NCI-H1930 (cell line): ENCODE measurements around the gene UNCX.

Experiments
- DNase-seq, 2 experiments: peaks; one replicate each; lab custom pipeline; 2025; lab: John Stamatoyannopoulos, UW

UNCX gene

DNA sequence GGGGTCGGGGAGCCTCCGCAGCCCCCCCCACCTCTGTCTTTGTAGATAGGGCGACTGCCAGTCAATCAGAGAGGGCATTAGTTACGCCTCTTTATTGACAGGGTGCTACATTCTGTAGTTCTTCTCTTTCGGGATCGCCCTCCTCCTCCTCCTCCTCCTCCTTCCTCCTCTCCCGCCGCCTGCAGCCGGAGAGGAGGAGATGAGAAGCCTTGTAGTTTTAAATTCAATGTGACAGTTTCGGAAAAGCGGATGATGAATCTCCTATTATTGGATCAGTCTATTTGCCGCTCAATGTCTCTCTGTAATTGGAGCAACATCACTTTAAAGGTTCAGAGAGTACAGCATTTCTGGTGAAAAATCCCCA, 587 bp upstream of the UNCX start:
- no peak for DNase-seq

DNA sequence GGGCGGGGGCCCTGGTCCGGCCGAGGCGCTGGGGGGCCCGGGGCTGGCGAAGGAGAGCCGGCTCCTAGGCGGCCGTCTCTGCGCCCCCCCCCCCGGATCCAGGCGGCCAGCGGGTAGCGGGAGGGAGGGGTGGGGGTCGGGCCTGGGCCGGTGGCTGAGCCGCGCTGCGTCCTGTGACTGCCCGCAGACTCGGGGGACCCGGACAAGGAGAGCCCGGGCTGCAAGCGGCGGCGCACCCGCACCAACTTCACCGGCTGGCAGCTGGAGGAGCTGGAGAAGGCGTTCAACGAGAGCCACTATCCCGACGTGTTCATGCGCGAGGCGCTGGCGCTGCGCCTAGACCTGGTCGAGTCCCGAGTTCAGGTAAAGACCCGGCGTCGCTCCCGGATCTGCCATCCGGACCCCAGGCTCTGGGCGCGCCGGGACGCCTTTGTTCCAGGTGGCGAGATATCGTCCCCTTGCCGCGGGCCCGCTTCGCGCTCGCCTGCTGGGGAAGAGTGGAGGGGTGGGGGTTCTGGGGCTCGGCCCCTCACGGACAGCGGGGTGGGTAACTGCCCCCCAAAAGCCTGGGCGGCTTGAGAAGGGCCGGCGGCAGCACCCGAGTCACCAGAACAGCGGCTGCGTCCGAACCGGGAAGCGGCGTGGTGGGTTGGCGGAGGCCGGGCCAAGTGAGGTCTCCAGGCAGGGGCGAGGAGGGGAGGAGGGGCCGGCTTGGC, 819 bp downstream of the UNCX start:
- no peak for DNase-seq

DNA sequence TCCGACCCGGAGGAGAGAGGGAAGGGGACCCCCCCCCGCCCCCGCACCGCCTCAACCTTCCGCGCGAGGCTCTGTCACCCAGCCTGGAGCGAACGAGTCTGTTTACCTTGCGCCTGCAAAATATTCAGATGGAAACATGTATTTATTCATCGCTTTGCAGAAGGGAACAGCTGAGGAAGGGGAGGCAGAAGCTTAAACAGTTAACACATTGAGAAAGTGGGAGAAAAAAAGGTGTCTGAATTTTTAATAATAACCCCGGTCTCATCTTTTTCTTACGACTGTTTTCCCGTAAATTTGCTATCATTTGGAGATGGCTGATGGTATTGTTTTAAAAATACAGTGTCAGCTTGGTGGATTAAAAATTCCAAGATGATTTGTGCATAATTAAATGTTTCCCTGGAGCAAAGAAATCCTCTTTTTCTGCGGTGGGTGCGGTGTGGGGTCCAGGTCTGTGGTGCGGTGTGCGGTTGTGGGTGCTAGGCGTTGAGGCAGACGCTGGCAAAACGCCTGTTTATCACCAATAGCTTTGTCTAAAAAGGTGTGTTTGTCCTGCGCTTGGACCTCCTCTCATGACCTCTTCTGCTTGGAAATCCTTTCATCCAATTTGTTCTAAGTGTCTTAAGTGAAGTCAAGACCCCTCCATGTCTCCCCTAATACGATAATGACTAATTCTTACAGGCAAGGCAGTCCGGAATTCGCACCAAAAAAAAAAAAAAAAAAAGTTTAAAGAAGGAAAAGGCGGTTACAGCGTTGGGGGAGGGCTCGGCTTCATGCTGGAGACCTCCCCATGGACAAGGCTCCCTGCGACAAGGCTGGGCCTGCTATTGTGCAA, 1.6 kb downstream of the UNCX start:
- DNase-seq: no peak

DNA sequence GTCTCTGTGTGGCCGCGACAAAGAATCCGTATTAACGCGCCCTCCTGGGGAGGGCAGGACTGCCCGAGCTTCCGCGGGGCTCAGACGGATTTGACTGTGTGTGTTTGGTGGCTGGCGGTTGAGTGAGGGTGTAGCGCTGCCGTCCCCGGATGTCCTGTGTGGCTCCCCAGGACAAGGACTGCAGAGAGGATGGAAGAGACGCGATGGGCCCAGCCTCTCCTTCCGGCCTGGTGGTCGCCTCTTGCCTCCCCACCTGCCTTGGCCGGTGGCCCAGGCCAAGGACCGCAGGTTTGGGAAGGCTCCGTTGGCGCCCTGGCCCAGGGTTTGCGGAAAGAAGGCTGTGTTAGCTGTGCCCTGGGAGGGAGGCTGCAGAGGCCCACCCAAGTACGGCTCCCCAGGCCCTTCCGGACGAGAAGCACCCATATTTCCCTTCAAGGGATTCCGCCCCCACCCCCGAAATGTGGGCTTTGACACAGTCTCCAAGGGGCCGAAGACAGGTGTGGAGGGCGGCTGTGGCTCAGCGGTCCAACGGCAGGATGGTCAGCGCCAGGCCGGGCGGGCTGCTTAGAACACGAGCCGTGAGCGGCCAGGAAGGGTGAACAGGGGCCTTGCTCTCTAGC, 2.3 kb downstream of the UNCX start:
- DNase-seq: no peak

DNA sequence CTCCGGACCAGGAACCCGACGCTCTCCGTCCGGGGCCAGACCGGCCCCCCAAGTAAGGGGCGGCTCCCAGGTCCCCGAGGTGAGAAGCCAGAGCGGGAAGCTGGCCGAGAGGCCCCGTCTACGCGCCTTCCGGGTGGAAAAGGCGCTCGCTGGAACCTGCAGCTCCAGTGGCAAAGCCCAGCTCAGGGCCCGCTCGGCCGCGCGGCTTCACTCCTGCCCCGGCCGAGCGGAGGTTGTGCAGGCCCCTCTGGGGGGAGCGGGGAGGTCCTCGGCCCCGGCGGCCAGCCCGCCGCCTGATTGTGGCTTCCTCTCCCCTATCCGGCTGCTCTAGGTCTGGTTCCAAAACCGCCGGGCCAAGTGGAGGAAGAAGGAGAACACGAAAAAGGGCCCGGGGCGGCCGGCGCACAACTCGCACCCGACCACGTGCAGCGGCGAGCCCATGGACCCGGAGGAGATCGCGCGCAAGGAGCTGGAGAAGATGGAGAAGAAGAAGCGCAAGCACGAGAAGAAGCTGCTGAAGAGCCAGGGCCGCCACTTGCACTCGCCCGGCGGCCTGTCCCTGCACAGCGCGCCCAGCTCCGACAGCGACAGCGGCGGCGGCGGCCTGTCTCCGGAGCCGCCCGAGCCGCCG, 2.9 kb downstream of the UNCX start:
- DNase-seq: no peak

DNA sequence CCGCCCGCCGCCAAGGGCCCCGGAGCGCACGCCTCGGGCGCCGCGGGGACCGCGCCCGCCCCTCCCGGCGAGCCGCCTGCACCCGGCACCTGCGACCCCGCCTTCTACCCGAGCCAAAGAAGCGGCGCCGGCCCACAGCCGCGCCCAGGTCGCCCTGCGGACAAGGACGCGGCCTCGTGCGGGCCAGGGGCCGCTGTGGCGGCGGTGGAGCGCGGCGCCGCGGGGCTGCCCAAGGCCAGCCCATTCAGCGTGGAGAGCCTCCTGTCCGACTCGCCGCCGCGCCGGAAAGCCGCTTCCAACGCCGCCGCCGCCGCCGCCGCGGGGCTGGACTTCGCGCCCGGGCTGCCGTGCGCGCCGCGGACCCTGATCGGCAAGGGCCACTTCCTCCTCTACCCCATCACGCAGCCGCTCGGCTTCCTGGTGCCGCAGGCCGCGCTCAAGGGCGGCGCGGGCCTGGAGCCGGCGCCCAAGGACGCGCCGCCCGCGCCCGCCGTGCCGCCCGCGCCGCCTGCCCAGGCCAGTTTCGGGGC, 3.5 kb downstream of the UNCX start:
- no peak for DNase-seq

DNA sequence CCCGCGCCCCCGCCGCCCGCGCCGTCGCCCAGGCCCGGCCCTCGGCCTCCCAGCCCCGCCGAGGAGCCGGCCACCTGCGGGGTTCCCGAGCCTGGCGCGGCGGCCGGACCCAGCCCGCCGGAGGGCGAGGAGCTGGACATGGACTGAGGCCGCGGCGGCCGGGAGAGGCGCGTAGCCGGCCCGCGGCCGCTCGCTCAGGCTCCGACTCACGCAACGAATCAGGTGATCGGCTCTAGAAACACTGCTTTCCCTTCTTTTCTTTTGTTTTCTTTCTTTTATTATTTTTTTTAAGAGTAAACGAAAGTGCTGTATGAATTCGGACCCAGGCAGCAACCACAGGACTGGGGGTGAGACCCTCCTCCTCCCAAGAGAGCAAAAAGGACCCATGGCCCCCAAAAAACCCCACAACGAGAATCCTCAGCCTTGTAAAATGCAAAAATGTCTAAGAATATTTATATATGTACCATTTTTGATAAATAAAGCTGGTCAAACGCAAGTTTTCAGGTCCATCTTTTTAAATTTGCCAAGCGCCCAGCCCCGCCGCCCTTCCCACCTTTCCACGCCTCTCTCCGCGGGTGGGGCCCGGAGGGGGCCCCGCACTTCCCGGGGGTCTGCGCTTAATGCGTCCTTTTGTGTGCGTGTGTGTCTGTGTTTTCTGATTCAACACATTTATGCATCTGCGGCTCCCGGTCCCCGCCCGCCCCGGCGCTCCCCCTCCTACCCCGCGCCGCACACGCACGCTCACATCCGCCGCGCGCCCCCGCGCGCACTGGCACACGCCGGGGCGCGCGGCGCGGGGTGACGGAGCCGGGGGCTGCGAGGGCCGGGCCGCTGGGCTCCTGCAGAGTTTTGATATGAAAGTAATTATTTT, 4.4 kb downstream of the UNCX start:
- DNase-seq: no peak

DNA sequence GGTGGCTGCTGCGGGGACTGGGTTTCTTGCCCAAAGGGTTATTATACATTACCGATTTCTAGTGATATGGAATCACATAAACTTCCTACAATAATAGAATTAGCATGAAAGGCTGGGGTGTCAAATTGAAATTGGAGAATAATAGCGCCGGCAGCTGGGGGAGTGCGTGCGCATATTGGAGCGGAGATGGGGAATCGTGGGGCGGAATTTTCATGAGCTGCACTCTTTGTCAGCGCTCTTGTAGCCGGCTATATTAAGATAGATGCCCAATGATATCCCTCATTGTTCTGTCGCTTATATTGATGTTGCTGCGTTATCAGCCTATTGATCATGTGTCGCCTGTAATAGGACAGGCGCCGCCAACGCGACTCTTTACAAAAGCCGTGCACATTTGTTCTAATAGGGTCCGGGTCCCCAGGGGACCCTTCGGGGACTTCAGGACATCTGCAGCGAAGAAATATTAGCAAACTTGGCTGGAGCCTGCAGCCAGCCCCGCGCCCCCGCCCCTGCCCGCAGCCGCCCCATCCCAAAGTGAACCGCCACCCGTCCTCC, 5.1 kb downstream of the UNCX start:
- no peak for DNase-seq

DNA sequence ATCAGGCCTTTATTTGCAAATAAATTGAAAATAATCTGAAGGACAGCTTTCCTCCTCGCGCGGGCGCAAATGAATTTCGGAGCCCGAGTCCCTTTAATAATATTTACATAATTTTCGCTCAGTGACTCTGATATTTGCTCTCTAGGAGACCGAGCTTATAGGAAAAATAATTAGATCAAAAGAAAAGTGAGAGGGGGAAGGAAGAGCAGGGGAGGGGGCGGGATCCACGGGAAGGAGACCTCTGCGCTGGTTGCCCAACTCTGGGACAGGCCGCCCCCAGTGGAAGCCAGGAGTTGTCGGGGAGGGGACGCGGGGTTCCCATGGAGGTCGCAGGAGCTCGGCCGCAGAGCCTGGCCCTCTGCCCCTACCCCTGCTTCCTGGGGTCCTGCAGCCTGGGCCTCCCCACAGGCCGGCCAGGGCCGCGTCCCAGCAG, 5.8 kb downstream of the UNCX start:
- no peak for DNase-seq

DNA sequence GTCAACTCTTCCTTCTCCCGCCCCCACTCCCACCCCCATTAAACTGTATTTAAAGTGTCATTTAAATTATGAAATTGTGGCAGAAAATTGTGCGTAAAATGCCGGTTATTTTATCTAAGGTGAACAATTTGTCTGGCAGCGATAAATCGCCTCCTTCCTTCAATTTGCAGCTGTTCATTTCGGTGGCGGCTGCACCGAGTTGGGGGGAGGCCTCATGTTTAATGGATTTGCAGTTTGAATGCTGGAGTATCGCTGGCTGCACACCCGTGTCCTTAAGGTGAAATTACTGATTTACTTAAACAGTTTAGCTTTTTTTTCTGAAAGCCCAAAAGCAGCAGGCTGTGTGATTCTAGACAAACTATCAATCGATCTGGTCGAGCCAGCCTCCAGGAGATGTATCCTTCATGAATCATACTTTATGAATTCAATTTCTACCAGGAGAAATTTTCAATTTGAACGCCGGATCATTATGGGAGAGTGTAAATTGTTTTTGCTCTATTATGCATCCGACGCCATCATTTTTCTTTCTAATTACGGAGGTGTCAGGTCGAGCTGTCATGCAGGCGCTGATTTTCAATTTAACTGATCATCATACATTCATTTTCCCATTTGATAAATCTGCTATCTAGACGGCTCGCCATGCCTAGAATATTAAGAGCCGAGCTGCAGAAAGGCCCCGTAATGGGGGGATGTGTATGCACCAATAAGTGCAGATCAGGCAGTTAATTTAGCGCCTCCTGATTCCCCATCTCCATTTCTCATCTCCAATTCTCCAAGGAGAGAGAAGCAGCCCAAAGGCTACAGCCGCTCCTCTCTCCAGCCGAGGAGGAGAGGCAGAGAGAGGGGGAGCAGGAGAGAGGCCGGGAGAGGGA, 6.5 kb downstream of the UNCX start:
- DNase-seq: no peak

DNA sequence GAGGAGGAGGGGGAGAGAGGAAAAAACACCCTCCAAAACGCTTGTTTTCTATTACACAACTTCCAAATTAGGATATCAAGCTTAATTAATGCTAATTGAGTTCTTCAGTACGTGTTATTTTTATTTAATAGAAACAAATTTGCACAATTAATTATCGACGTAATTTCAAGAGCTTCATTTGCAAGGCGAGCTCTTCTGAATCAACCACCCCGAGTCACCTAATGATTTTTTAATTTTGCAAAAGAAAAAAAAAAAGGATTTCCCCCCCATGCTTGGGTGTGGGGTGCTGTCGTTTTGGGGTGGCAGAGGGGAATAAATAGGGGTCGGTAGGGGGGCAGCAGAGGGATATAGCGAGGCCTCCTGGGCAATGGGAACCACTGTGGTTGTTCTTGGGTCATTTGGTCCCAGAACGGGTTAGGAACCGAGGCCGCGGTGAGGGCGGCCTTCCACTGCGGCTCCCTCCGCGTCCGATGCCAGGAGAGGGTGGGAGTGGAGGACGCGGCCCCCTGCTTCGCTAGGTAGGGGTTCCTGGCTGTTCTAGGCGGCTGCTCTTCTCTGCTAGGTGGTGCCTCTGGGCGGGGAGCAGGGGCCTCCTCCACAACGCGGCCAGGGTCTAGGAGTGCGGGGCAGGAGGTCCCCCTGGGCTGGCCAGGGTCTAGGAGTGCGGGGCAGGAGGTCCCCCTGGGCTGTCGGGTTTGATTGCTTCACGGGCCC, 7.3 kb downstream of the UNCX start:
- no peak for DNase-seq

DNA sequence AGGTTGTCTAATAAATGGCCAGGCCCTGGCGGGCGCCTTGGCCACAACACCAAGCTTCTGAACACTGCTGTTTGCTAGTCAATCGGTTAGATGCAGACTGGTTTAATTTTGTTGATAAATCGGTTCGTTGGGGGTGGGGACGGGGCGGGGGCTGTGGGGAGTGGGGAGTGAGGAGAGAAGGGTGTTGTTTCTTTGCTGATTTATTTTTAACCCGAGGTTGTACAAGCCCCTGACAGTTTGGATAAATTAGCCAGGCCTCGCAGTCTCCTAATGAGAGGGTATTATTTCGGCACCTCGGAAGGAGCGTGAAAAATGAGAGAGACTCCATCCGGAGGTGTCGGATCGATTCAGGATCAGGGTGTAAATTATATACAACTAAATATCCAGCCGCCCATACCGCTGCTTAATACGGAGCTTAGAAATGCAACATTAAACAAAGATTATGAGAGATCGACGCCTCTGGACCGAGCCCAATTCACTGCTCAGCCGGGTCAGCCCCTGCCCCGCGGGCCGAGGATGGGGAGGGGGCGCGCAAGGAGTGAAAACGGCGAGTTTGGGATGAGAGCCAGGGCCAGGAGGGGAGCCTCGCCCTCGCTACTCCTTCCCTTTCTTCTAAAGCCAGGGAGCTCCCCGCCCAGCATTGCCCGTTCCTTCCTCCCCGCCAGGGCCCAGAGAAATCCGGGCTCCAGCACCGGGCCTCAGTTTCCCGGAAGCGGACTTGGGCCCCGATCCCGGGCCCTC, 8.0 kb downstream of the UNCX start:
- no peak for DNase-seq

DNA sequence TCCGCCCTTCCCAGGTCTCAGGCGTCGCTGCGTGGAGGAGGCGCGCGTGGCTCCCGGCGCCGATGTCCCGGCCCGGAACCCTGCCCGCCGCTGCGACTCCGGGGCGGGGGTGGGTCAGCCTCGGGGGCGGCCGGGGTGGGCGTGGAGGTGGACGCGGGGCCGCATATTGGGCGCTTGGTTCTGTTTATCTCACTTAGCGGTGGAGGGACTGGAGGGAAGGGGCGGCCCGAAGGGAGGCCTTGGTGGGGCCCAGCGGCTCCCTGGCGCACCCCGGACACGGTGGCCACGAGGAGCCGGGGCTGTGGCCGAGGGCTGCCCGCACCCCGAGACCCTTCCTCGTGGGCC, 8.6 kb downstream of the UNCX start:
- no peak for DNase-seq

DNA sequence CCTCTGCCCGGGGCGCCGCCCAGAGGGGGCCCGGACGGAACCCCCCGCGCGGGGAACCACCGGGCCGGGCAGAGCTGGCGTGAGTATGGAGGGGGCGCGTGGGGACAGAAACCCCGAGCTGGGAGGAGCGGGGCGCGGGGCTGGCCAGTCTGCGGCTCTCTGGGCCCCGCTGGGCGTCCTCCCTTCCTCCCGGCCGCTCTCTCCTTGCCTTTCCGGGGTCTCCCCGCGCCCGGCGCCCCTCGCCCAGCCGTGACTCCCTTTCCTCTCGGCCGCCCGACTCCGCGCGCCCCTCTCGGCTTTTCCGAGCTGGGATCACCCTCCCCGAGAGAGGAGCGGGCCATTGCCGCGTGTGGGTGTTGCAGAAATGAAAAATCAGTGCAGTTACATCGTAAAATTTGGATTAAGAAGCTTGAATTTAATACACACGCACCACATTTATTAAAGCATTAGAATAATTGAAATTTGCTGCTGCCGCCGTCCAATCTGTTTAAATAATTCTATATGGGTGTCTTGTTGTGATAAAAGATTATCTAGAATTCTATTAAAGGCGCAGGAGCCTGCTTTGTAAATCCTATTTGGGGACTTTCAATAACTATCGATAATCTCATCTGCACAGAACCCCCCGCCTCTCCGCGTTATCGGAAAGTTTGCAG, 9.1 kb downstream of the UNCX start:
- no peak for DNase-seq

DNA sequence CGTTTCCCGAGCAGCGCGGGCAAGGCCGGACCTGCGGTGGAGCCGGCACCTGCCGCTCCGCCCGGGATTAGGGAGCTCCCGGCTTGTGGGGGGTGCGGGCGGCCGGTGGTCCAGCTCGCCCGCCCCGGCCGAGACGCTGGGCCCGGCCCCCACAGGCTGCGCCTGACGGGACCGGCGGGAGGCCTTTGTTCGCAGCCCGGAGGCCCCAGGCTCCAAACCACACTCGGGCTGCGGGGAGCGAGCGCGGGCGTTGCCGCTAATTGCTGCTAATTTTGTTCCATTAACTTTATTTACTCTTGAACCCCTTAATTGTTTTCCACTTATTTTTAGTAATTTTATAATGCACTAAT, 9.6 kb downstream of the UNCX start:
- no peak for DNase-seq

DNA sequence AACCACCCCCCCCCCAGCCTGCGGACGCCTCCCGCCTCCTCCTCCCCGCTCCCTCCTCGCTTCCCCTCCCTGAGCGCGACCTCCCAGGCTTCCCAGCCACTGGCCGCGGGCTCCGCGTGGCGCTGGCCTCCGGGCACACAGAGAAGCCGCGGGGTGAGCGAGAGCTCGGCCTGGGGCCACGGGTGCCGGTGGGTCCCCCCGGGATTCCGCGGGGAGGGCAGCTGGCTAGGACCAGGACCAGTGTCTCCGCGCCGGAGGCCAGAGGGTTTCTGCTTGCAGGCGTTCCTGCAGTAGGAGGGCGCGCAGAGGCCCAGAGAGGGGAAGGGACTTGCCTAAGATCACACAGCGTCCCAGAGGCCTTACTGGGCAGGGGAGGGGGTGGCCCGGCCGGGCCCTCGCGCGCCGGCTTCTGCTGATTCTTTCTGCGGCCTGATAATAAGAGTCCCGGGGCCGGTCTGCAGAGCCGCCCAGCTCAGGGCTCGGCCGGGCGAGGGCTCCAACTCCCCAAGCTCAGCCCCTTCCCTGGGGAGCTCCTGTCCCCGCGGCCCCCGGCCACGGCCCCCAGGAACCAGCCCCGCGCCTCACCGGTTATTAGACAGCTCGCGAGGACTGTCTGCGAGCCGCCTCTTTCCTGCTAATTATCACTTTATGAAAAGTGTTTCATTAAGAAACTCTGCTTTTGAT, 10.1 kb downstream of the UNCX start:
- no peak for DNase-seq

DNA sequence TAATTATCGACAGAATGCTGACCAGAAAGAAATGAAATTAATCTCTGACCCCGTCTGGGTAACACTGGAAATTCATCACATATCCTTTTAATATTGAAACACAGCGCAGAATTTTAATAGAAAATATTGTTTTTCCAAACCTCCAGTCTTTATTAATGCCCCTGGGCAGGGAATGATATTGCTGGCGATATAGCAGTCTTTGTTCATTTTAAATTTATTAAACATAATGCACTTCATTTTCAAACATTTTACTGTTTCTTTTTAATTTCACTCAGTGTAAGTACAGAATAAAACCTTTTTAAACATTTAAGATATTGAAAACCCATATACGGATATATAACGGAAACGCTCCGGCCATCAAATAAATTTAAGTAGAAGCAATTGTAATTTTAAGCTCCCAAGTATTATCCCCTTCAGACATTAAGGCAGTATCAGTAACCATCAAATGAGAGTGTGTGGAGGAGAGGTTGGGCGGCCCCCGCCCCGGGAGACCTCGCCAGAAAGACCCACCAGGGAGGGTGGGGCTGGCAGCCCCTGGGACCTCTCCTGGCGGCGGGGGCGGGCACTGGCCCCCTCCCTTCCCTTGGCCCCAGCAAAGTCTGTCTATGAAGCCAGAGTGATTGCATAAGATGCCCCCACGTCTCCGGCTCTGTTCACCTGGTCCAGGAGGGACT, 10.8 kb downstream of the UNCX start:
- no peak for DNase-seq
